GM19438 (cell line): ENCODE data around the gene FMN1.
"Not testable (repeated sequence)": the region's sequence is repeated elsewhere in the genome, so short reads cannot be mapped to it uniquely, and the experiment has no call there.

Experiments used
- ATAC-seq: cut with Tn5 transposase; IDR thresholded peaks from one replicate; pipeline ENCODE4 v1.9.1; 2021; ENCODE audit warnings: low read depth; ENCODE audit not compliant: unreplicated experiment

Gene FMN1

DNA sequence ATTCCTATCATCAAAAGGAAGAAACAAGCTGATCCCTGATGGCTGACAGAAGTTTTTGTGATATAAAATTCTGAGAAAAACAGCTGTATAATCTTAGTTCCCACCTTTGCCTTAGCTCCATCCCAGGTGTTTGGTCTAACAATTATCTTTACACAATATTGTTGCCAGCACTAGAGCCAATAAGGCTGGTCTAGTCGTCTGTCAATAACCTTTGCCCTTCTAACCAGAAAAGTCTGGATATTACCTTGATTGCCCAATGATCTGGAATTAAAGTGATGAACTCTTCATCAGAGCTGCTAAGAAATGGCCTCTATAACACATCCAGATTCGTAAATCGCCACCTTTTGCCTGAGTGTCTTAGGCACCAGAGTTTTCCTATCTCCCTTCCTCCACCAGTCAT, 98.4 kb downstream of the FMN1 start:
- no peak for ATAC-seq

DNA sequence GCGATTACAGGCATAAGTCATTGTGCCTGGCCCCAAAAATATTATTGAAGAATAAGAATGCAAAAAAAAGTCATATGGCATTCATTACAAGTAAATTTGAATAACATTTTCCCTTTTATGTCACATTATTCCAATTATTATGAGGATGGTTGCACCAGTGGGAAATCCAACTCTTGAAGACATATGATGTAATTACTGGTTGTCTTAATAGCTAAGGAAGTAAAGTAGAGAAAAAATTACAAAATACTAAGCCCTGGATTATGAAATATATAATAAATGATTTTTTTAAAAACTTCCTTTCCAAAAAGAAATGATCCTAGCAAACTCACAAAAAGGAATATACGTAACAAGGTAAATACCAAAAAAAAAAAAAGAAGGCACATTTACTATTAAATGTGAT, 98.9 kb downstream of the FMN1 start:
- no peak for ATAC-seq

DNA sequence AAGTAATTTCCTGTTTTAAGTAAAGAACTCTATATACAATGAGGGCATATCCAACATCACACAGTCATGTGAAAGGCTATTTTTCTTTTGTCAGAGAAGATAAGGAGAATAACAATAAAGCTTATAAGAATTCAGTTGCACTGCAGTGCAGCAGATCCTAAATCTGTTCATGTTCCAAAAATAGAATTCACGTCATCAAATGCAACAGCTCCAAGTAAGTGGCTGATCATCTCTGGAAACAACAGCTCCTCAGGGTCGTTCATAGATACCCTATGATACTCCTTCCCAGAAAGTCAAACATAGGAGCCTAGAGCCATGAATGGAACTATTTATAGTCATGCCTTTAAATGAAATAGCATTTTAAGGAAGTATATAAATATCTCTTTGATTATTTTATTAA, 100.2 kb downstream of the FMN1 start:
- ATAC-seq: no peak

DNA sequence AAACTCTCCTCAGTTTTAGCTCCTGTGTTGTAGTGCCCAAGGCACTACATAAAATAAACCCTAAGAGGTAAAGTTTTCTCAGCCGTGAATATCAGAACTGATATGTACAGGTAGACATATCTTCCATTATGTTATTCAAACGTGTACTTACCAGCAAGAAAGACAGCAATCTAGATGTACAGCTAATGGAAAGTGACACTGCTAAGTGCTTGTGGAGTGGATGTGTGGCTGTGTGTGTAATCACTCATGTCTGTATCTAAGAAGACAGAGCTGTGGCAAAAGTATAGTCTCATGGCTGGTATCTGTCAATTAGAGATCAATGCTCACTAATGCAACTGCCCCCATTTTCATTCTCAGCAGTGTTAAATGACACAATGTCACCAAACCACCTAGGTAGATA, 101.3 kb downstream of the FMN1 start:
- ATAC-seq: no peak

DNA sequence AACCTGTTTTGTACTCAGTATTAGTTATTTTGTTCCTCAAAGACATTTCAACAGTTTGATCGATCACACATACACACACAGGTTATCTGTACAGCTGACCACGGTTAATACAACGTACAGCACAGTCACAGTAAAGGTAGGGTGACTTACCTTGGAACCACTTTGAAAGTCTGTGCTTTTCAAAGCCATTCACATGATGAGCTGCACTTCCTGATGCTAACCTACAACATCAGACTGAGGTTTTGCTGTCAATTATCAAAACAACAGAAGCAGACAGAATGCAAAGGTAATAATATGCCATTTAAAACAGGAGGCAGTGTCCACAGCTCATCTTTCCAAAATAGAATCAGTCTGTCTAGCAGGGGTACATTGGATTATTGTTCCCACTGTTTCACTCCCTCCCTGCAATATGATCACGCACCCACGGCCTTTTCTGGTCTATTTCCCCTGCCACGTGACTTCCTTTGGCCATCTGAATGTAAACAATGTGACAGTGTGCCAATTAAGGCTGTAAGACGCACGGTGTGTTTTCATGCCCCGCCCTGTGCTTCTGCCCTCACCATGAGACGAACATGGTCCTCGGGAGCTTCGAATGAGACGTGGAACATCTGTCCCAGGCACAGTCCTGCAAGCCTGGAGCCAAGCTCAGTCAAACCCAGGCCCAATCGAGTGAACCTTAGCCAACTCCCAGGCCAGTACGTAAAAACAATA, 102.4 kb downstream of the FMN1 start:
- ATAC-seq: no peak

DNA sequence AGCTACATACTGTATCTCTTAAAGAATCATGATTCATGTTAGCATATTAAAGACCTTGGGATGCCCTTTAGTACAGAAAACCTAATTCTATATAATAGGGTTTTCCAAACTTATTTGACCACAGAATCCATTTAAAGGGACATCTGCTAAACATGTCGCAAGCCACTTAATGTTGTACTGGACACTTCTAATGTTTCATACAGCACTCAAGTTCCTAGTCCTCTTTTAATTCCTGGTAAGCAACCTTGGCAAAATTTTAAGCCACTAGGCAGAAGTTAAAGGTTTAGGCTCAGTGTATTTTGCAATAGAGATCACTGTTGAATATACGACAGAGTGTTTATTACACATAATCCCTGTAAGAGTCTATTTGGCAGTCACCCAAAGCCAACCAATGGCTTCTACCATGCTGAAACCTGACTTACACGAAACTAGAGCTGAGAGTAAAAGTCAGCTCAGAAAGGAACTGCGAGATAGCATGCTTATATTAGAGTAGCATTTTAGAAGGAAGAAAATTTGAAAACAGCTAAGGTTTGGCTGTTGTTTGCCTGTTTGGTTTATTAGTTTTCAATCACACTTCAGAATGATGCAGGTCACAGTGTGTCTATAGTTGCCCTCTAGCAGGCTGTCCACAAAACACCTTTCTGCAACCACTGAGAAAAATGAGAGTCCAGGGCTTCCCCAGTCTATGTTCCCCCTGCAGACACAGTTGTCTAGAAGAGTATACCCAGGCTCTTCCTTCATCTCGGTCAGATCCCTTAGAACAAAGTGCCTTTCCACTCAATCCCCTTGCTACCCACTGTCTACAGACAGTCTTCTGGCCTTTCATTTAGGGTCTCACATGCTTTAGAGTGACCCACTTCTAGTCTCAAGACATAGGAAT, 104.4 kb downstream of the FMN1 start:
- no peak for ATAC-seq

DNA sequence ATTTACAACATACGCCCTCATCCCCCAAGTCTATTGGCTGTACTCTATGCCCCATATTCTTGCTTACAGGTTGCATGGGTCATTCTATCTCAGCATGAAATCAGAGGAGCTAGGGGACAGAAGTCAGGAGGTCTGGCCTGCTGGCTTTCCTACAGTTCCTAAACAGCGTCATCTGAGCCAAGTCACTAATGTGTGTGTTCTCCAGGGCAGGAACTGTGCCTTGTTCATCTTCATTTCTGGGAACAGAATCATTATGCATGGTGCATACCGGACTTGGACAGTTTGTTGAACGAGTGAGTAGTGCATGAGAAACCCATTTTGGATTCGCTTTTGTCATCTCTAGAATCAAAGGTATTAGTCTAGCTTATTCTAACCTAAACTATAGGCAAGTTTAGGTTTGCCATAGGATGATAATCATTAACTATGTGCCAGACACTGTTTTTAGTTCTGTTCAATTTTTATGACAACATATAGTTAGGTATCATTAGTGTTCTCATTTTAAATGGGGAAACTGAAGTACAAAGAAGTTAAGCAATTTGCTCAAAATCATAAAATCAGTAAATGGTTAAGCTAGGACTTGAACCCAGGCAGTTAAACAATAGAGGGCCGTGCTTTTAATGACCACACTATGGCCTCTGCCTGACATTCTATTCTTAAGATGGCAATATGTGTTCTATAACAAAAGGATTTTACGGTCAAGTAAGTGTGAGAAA, 105.2 kb downstream of the FMN1 start:
- no peak for ATAC-seq

DNA sequence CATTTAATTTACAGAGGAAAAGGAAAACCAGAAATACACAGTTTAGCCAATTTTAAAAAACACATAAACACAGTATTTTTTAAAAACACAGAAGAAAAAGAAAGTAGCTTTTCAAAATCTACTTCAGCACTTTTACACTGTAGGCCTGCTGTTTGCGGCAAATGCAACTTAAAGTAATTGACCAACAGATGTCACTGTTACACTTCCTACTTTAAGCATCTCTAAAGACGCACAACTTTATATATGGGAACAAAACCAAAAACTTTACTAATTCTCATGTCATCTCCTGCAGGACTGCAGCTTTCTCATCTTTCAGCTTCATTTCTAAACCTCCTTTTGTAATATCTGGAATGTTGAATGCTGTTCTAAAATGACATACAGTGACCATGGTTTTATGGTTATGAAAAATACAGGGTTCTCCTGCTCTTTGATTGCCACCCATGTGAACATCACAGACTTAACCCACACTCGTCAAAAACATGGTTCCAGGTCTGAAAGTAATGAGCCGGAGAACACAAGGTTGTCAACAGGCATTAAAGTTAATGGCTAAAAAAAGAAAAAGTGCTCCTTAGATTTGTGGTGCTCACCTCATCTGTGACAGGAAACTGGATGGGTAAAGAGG, 107.9 kb downstream of the FMN1 start:
- no peak for ATAC-seq

DNA sequence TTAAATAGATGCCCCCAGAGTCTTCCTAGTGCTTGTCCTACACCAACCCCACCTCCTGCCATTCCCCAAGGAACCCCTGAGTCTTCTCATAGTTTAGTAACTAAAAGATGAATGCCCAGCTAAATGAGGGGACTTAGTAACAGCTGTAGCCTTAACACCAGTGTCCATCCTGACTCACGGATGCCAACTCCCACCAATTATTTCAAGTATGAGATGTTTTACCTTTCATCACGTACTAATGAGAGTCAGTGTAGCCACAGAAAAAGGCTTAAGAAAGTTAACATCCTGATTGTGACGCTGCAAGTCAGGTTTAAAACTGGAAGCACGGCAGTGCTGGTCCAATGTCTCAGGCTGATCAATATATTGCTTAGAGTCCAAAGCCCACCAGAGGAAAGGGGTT, 109.9 kb downstream of the FMN1 start:
- no peak for ATAC-seq

DNA sequence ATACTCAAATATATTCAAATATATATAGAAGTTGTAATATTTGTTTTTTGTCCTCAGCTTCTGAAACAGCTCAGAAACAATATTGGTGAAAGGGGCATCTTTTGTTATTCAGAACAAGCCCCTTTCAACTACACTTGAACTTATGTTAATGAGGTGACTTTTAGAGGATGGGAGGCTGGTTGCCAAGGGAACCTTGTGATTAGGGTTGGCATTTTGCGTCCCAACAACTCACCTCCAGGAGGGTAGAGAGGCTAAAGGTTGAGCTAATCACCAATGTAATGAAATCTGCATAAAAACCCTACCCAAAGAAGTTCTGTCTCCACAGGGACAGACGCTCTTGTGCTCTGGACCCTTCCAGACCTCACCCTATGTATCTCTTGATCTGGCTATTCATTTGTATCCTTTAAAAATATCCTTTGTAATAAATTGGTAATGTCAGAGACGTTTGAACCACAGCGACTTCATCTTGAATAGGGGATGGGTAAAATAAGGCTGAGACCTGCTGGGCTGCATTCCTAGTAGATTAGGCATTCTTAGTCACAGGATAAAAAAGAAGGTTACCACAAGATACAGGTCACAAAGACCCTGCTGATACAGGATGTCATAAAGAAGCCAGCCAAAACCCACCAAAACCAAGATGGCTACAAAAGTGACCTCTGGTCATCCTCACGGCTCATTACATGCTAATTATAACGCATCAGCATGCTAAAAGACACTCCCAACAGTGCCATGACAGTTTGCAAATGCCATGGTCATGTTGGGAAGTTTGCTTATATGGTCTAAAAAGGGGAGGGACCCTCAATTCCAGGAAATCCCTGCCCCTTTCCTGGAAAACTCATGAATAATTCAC, 111.1 kb downstream of the FMN1 start:
- no peak for ATAC-seq

DNA sequence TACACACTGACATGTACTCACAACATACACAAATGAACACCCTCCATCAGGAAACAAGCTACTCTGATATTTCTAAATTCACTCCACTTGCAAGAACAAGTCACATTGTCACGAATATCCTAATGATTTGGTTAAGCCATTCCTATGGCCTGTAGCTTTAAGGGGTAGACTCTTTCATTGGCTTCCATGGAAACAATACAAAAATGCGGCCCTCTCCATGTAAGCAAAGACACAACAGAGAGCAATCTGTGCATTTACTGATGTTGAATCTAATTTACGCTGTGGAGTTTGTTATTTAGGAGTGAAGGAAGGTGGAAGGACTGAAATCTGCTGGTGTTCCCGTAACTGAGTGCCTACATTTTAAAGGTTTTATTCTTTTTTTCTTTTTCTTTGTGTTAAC, 114.5 kb downstream of the FMN1 start:
- no peak for ATAC-seq

DNA sequence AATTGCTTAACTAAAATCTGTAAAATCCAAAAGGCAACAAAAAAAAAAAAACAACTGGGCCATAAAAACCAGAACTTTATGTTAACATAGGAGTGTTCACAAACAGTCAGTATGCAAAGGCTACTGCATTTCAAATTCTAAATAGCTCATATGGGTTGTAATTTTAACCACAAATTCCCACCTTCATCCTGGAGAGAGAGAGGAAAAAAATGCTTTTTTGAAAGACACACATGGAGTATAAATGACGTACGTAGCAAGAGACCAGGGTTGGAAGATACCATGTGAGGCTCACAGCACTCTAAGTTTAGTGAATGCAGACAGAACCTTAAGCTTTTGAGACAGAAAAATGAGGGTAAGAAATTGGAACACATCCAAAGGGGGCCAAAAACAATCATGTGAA, 115.9 kb downstream of the FMN1 start:
- no peak for ATAC-seq

DNA sequence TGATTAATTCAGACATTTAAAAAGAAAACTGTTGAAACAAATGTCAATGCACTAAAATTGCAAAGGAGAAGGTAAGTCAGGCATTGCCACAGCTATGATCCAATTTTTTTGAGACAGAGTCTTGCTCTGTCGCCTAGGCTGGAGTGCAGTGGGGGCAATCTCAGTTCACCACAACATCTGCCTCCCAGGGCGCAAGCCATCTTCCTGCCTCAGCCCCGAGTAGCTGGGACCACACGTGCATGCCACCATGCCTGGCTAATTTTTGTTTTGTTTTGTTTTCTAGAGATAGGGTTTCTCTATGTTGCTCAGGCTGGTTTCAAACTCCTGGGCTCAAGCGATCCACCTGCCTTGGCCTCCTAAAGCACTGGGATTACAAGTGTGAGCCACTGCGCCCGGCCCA, 117.6 kb downstream of the FMN1 start:
- ATAC-seq: no peak

DNA sequence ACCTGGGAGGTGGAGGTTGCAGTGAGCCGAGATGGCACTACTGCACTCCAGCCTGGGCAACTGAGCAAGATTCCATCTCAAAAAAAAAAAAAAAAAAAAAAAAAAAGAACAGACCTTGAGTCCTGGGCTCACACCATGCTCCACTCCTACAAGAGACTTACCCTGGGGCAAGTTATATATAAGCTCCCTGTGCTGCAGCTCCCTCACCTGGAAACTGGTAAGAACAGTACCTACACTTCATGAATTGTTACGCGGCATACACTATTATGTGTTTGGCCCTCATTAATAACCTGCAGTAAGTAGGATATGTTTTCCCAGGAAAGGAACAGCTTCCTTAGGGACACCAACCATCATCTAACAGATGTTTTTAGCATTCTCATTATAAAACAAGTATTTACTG, 119.6 kb downstream of the FMN1 start:
- ATAC-seq: no peak

DNA sequence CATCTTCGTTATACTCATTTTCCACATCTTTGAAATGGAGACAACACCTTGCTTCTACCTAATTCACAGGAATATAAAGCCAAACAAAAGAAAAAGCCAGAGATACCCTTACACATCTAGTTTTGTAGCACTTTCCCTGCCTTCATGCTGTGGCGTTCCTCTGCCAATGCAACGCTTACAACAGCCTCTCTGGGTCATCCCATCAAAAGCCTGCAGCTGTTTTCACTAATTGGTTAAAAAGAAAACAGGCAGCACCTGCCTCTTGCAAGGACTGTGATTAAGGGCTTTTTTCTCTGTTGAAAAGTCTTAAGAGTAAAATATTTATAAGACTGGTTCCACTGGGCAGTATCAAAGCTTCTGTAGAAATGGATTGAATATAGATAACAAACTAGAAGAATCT, 120.3 kb downstream of the FMN1 start:
- ATAC-seq: no peak

DNA sequence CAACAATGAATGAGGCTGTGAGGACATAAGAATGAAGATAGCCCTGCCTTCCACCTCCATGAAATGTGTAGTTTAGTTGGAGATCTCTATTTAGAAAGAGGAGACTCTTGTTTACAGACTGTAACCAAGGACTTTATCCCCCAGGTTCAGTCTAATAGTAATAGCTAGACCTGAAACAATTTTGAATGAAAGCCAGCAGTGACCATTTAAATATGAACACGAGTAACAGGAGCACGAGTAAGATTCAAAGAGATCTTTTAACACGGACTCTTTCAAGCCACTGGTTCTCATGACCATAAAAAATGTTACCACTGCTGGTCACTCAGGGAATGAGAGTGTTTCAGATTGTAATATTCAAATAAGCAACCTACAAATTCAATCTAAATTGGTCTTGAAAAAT, 123.1 kb downstream of the FMN1 start:
- no peak for ATAC-seq

DNA sequence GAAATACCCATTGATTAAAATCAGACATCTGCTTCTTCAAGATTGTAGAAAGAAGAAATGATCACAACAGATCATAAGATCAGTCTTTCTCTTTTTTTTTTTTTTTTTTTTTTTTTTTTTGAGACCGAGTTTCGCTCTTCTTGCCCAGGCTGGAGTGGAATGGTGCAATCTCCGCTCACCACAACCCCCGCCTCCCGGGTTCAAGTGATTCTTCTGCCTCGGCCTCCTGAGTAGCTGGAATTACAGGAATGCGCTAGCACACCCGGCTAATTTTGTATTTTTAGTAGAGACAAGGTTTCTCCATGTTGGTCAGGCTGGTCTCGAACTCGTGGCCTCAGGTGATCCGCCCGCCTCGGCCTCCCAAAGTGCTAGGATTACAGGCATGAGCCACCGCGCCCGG, 124.6 kb downstream of the FMN1 start:
- not testable (repeated sequence) for ATAC-seq

DNA sequence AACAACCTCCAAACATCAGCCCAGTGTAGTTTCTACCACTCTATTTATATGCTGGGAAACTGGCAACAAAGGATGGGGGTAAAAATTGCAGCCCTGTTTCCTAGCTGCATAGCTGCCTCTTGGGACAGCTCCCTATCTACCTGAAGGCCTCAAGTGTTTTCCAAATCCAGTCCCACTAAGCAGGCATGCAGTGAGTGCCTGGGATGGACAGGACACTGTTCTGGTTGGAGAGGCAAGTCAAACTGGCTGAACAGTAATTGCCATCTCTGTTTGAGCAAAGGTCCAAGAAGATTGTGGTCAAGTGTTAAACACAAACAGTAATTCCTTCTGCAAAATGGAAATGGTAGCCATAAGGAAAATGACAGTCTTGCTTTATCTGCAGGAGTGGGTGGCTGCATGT, 125.4 kb downstream of the FMN1 start:
- no peak for ATAC-seq

DNA sequence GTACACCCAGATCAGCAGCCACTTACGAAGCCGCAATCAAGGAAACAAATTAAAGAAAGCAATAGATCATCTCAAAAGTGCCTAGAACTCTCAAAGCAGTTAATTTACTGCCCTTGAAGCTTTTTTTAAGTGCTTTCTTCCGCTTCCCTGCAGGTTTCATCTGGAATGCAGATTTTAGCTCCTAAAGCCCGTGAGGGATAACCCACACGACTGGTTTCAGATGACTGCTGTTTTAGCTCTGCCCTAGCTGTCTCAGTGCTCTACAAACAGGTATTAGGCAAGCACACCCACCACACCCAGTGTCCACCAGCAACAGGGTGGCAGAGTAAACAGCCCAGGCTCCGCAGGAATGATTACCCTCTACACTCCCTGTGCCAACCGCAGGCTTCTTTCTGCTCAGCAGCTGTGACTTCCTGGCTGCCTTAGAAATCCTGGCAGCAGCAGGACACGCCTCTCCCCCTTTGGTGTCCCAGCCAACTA, 126.0 kb downstream of the FMN1 start:
- no peak for ATAC-seq

DNA sequence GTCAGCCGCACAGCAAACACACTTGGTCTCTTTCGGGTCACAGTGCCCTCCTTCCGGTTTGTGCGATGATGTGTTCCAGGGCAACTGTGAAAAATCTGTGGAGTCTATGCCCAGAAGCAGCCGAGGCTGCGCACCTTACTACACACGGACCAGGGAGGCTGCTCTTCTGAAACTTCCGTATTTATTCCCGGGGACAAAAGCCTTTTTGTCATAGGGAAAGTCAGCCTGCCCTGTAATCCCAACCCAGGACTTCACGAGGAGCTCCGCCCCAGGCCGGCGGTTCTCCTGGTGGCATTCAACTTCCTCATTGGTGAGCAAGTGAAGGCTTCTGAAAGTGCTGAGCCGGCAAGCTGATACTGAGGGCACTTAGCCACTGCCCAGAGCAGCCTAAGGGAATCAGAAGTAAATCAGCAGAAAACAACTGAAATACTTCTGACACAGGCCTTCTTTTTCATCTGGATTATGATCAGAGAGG, 126.5 kb downstream of the FMN1 start:
- no peak for ATAC-seq
